ENCODE results near the gene NEU3. TPM values are rescaled to one million over a fixed set of nuclear protein-coding genes. Genes with fewer than 3 reads are reported as not detected.
A peak's percentile ranks its signal among the peaks of the same experiment; 100 is the strongest.
"Not testable (repeated sequence)": the region's sequence is repeated elsewhere in the genome, so short reads cannot be mapped to it uniquely, and the experiment has no call there.

NEU3 gene
- total and polyA plus RNA-seq, 7 experiments from 2014 or later, result 2.6 to 18.9 (median 15.1) TPM

DNA sequence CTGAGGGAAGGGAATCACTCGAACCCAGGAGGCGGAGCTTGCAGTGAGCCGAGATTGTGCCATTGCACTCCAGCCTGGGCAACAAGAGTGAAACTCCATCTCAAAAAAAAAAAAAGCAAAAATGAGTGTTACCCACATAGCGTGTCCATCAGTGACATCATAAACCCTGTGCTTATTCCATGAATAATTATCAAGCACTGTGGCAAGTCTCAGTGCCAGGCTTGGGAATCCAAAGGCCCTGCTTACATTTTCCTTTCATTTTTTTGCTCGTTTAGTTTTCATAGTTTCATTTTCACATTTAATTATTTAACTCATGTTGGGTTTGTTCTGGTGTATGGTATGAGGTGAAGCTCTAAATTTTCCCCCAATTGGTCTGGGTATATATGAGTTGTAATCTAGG is 46.5 kb downstream of the NEU3 start:
- no peak for ATAC-seq
- Histone ChIP-seq H3K27me3 (ENCODE audit: control insufficient read depth in 2 of 2, insufficient read depth in 2 of 2, low read length in 2 of 2) (no peaks in the 10 kb centered on the region), H3K9me3 (ENCODE audit: control insufficient read depth in 2 of 3, low read length in 3 of 3) (no peaks in the 10 kb centered on the region), H3K27ac (ENCODE audit: low read depth, low read length) (no peak overlapping the region), H3K4me1 (ENCODE audit: control insufficient read depth in 2 of 2, insufficient read depth in 2 of 2, low read length in 2 of 2) (no peaks in the 10 kb centered on the region), H3K36me3 (ENCODE audit: control insufficient read depth in 2 of 3, insufficient read depth in 3 of 3, low read length in 3 of 3) (no peaks in the 10 kb centered on the region), H3K4me3 (ENCODE audit: low read length) (no peak overlapping the region)
- DNase-seq, result no peak
- H3K27me3 Mint-ChIP-seq, result no peaks in the 10 kb centered on the region
- ChIA-PET CTCF (no interaction called here), POLR2A (no interaction called here)
- H3K9me3 Mint-ChIP-seq, result no peaks in the 10 kb centered on the region
- peaks cover 0 to 6% (median 0%) of the 10 kb centered on the region in 5 donors for H3K36me3 Mint-ChIP-seq
- peaks cover 0 to 5% (median 0%) of the 10 kb centered on the region in 7 donors for H3K4me1 Mint-ChIP-seq
- intact Hi-C loops (cut with micrococcal nuclease), result no loop called here
- H3K4me3 Mint-ChIP-seq, result no peak overlapping the region
- H3K27ac Mint-ChIP-seq, result peak overlapping the region in 1 of 9 donors; percentile 45

DNA sequence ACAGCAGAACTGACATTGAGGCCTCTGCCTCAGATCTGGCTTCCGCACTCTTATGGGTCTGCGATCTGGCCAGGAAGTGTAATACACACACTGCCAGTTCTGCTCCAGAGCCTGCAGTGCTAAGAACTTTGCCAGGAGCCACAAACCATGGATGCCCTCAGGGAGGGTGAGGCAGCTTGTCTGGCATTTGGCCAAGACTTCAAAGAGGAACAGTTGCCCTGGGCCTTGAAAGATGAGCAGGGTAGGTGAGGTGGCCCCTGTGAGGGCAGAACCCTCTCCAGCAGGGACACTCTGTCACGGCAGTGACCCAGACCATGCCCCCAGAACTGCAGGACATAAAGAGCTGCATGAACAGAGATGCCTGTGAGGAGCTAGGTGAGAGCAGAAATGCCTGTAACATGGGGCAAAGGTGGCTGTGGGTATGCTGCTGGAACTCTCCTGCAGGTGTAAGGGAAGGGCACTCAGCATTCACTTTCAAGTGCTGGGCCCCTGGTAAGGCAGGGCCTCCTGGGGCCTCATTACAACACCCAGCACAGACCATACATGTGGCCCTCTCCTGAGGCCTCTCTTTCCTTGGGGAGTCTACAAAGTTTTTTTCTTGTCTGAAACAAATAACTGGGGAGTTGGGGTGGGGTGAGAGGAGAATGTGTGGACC is 47.3 kb downstream of the NEU3 start:
- H3K27me3 Mint-ChIP-seq, result peaks cover under 1 to 6% (median 3%) of the 10 kb centered on the region in 5 donors
- no peaks in the 10 kb centered on the region for H3K27me3 ChIP-seq (ENCODE audit: control insufficient read depth in 2 of 2, insufficient read depth in 2 of 2, low read length in 2 of 2)
- POLR2A ChIA-PET, result no interaction called here
- CTCF ChIA-PET, result interaction anchor here (1.0 kb wide), 1 partner anchor 9 kb away, joined by 4 read pairs; no protein-coding TSS in a partner anchor
- H3K4me1 Mint-ChIP-seq, result peaks cover 0 to 5% (median 0%) of the 10 kb centered on the region in 7 donors
- H3K27ac Mint-ChIP-seq, result peak overlapping the region in 1 of 9 donors; percentile 45
- no peak overlapping the region for H3K4me3 Mint-ChIP-seq
- no peak overlapping the region for H3K4me3 ChIP-seq (ENCODE audit: low read length)
- H3K27ac ChIP-seq (ENCODE audit: low read depth, low read length), result no peak overlapping the region
- H3K9me3 Mint-ChIP-seq, result peaks cover 0 to 6% (median 3%) of the 10 kb centered on the region in 11 donors
- intact Hi-C loops (cut with micrococcal nuclease), result no loop called here
- no peaks in the 10 kb centered on the region for H3K36me3 ChIP-seq (ENCODE audit: control insufficient read depth in 2 of 3, insufficient read depth in 3 of 3, low read length in 3 of 3)
- ATAC-seq, result no peak
- H3K4me1 ChIP-seq (ENCODE audit: control insufficient read depth in 2 of 2, insufficient read depth in 2 of 2, low read length in 2 of 2), result no peaks in the 10 kb centered on the region
- peaks cover 0 to 6% (median 4%) of the 10 kb centered on the region in 5 donors for H3K36me3 Mint-ChIP-seq
- H3K9me3 ChIP-seq (ENCODE audit: control insufficient read depth in 2 of 3, low read length in 3 of 3), result no peaks in the 10 kb centered on the region
- DNase-seq, result no peak

DNA sequence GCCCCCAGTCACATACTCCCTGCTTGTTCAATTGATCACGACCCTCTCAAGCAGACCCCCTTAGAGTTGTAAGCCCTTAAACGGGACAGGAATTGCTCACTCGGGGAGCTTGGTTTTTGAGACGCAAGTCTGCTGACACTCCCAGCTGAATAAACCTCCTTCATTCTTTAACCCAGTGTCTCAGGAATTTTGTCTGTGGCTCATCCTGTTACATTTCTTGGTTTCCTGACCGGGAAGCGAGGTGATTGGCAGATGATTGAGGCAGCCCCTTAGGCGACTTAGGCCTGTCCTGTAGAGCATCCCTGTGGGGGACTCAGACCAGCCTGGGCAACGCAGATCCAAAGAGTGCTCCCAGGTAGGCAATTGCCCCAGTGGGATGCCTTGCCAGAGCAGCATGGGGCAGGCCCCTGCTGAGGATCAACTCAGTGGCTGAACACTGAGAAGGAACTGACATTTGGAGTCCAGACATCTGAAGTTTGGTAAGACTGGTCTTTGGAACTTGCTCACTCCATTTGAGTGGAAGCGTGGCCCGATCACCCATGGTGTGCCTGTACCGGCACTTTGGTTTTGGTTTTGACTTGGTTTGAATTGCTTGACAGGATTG is 51.5 kb downstream of the NEU3 start:
- H3K36me3 ChIP-seq (ENCODE audit: control insufficient read depth in 2 of 3, insufficient read depth in 3 of 3, low read length in 3 of 3), result no peaks in the 10 kb centered on the region
- peaks cover 0 to 9% (median 5%) of the 10 kb centered on the region in 11 donors for H3K9me3 Mint-ChIP-seq
- no peak overlapping the region for H3K27ac ChIP-seq (ENCODE audit: low read depth, low read length)
- DNase-seq, result no peak
- ChIA-PET CTCF (no interaction called here), POLR2A (interaction anchor here (0.6 kb wide), 1 partner anchor 1575 kb away, joined by 4 read pairs; no protein-coding TSS in a partner anchor)
- H3K27me3 ChIP-seq (ENCODE audit: control insufficient read depth in 2 of 2, insufficient read depth in 2 of 2, low read length in 2 of 2), result no peaks in the 10 kb centered on the region
- no peaks in the 10 kb centered on the region for H3K9me3 ChIP-seq (ENCODE audit: control insufficient read depth in 2 of 3, low read length in 3 of 3)
- H3K36me3 Mint-ChIP-seq, result peaks cover 0 to 7% (median 4%) of the 10 kb centered on the region in 5 donors
- H3K27ac Mint-ChIP-seq, result no peak overlapping the region
- H3K4me1 ChIP-seq (ENCODE audit: control insufficient read depth in 2 of 2, insufficient read depth in 2 of 2, low read length in 2 of 2), result no peaks in the 10 kb centered on the region
- peaks cover 5 to 20% (median 9%) of the 10 kb centered on the region in 5 donors for H3K27me3 Mint-ChIP-seq
- no peak overlapping the region for H3K4me3 ChIP-seq (ENCODE audit: low read length)
- ATAC-seq, result no peak
- H3K4me3 Mint-ChIP-seq, result no peak overlapping the region
- peaks cover 0 to 5% (median 0%) of the 10 kb centered on the region in 7 donors for H3K4me1 Mint-ChIP-seq
- intact Hi-C loops (cut with micrococcal nuclease), result no loop called here

DNA sequence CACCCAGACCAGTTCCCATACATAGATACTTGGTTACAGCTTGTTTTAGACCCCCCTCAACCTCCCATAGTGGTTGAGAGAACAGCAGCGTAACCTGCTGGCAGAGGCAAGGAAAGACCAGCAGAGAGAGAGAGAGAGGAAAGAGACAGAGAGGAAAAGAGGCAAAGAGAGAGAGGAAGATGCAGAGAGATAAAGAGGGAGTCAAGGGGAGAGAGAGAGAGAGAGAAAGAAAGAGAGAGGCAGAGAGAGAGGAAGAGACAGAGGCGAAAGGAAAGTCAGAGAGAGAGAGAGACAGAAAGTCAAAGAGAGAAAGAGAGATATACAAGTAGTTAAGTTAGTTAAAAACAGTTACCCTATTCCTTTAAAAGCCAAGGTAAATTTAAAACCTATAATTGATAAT is 52.5 kb downstream of the NEU3 start:
- intact Hi-C loops (cut with micrococcal nuclease), result no loop called here
- no peak for ATAC-seq
- POLR2A ChIA-PET, result no interaction called here

DNA sequence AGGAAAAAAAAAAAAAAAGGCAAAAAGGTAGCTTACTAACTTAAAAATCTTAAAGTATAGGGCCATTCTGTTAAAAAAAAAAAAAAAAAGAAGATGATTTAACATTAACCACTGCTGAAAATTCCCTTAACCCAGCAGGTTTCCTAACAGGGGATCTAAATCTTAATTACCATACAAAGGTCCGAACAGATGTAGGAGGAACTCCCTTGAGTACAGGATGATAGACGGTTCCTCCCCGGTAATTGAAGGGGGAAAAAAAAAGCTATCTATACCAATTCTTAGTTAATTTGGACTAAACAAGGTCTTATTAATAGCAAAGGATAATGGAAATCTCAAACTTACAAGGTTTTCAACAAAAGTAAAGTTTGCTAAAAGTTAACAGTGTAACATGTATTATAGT is 53.1 kb downstream of the NEU3 start:
- H3K27me3 ChIP-seq (ENCODE audit: control insufficient read depth in 2 of 2, insufficient read depth in 2 of 2, low read length in 2 of 2); POLR2A ChIA-PET; H3K4me3 ChIP-seq (ENCODE audit: low read length); H3K36me3 ChIP-seq (ENCODE audit: control insufficient read depth in 2 of 3, insufficient read depth in 3 of 3, low read length in 3 of 3); H3K9me3 Mint-ChIP-seq; H3K4me1 Mint-ChIP-seq; H3K36me3 Mint-ChIP-seq; H3K27ac ChIP-seq (ENCODE audit: low read depth, low read length); H3K9me3 ChIP-seq (ENCODE audit: control insufficient read depth in 2 of 3, low read length in 3 of 3); H3K27ac Mint-ChIP-seq; H3K4me3 Mint-ChIP-seq; CTCF ChIA-PET; ATAC-seq; DNase-seq; H3K4me1 ChIP-seq (ENCODE audit: control insufficient read depth in 2 of 2, insufficient read depth in 2 of 2, low read length in 2 of 2); intact Hi-C loops (cut with micrococcal nuclease): not testable (repeated sequence)
- H3K27me3 Mint-ChIP-seq, result peaks cover 5 to 20% (median 9%) of the 10 kb centered on the region in 5 donors

More for the DNA sequence above, 52.5 kb downstream of the NEU3 start:
- Histone ChIP-seq H3K4me3 (ENCODE audit: low read length) (no peak overlapping the region), H3K4me1 (ENCODE audit: control insufficient read depth in 2 of 2, insufficient read depth in 2 of 2, low read length in 2 of 2) (no peaks in the 10 kb centered on the region), H3K9me3 (ENCODE audit: control insufficient read depth in 2 of 3, low read length in 3 of 3) (no peaks in the 10 kb centered on the region), H3K27ac (ENCODE audit: low read depth, low read length) (no peak overlapping the region), H3K36me3 (ENCODE audit: control insufficient read depth in 2 of 3, insufficient read depth in 3 of 3, low read length in 3 of 3) (no peaks in the 10 kb centered on the region), H3K27me3 (ENCODE audit: control insufficient read depth in 2 of 2, insufficient read depth in 2 of 2, low read length in 2 of 2) (no peaks in the 10 kb centered on the region)
- no peak for DNase-seq
- Mint-ChIP-seq H3K4me1 (peaks cover 0 to 2% (median 0%) of the 10 kb centered on the region in 7 donors), H3K4me3 (no peak overlapping the region), H3K27ac (peak overlapping the region in 1 of 9 donors; percentile 43), H3K9me3 (peaks cover 0 to 9% (median 5%) of the 10 kb centered on the region in 11 donors), H3K36me3 (peaks cover 0 to 7% (median 4%) of the 10 kb centered on the region in 5 donors), H3K27me3 (peaks cover 5 to 20% (median 9%) of the 10 kb centered on the region in 5 donors)
- CTCF ChIA-PET, result no interaction called here

DNA sequence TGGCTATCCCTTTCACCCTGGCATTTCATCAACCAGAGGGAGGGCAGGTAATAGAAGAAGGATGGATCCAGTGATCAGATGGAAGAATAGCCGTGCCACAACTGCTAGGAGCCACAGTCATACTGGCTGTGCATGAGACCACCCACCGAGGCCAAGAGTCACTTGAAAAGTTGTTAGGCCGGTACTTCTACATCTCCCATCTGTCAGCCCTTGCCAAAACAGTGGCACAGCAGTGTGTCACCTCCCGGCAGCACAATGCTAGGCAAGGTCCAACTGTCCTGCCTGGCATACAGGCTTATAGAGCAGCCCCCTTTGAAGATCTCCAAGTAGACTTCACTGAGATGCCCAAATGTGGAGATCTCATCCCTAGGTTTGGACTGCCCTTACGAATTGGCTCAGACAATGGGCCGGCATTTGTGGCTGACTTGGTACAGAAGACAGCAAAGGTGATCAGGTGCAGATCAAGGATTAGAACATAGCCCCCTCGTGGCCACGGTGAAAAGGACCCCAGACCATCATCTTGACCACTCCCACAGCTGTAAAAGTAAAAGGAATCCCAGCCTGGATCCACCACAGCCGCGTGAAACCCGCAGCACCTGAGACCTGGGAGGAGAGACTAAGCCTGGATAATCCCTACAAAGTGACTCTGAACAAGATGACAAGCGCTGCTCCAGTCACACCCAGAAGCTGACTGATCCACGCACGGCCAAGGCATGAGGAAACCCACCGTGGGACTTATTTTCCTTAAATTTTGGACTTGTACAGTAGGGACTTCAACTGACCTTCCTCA is 55.8 kb downstream of the NEU3 start:
- H3K4me1 ChIP-seq (ENCODE audit: control insufficient read depth in 2 of 2, insufficient read depth in 2 of 2, low read length in 2 of 2); H3K4me3 Mint-ChIP-seq; H3K36me3 ChIP-seq (ENCODE audit: control insufficient read depth in 2 of 3, insufficient read depth in 3 of 3, low read length in 3 of 3); ATAC-seq; H3K9me3 Mint-ChIP-seq; H3K9me3 ChIP-seq (ENCODE audit: control insufficient read depth in 2 of 3, low read length in 3 of 3); CTCF ChIA-PET; H3K27me3 ChIP-seq (ENCODE audit: control insufficient read depth in 2 of 2, insufficient read depth in 2 of 2, low read length in 2 of 2); H3K27ac Mint-ChIP-seq; H3K4me3 ChIP-seq (ENCODE audit: low read length); H3K36me3 Mint-ChIP-seq; POLR2A ChIA-PET; intact Hi-C loops (cut with micrococcal nuclease); DNase-seq; H3K27ac ChIP-seq (ENCODE audit: low read depth, low read length); H3K4me1 Mint-ChIP-seq: not testable (repeated sequence)
- H3K27me3 Mint-ChIP-seq, result peaks cover 5 to 23% (median 9%) of the 10 kb centered on the region in 5 donors

Data from naive thymus-derived CD4-positive, alpha-beta T cell (primary cell).